T47D (cell line): ENCODE data around the gene CCDC30.

Experiments used
- DNase-seq, 2 experiments: peaks; one replicate each; pipeline versions ENCODE4 v3.0.0 to v3.0.0-alpha.2; 2011 to 2012; ENCODE audit warnings: low read depth in 1 of 2, low spot score in 1 of 2
- JUND ChIP-seq: IDR thresholded peaks from 2 replicates; pipeline ENCODE4 v1.6.1; 2012; ENCODE audit warnings: low read depth
- in situ Hi-C: cut with HindIII; loops from 2 replicates; pipeline ENCODE4 v1.10.0; 2016; ENCODE audit warnings: low sequenced_read_pairs, low pct_unique_long_range_greater_than_20kb

CCDC30 gene

DNA sequence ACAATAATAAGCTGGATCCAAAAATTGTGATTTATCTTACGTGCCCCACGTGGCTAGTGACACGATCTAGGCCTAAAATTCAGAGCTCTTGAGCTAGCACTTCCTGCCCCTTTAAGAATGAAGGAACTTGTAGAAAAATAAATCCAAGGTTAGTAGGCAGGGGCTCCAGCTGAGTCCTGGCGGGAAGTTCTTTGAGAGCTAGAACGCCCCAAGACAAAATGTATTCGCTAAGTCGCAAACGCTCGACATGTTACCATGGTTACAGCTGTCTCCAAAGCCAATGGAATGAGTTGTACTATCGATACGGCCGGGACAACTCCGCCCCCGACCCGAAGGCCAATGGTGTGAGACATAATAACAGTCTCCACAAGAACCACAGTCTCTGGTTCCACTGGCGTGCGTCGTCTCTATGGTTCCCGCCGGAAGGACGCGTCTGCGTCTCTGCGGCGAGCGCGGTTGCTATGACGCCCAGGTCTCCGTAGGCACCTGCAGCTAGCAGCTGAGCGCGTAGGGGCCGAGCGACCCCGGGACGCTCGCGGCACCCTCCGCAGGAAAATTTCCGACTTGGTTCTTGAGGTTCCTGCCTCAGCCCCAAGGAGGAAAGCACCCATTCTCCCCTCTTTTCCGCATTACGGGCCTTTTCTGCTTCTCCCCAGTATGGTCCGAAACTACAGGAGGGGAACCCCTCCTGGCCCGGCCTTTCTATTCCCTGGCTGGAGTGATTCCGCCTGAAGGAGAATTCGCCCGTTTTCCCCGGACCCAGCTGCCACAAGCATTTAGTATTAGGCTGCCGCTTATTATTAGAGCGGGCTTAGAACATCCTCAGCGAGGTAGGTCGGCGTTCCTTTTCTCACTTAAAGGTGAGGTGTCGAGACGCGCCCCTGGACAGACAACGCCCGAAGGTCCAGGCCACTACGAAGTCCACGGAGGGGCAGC is at the start of gene CCDC30:
Gene CCDC30, plus strand, starts transcription at position 459 of the 936 bp plus-strand sequence. CDS start 17,266 bp downstream, outside the sequence.
- peak; percentile 89 to 98 for DNase-seq
- TF ChIP-seq JUND, result no peak
- in situ Hi-C loops, result no loop called here

DNA sequence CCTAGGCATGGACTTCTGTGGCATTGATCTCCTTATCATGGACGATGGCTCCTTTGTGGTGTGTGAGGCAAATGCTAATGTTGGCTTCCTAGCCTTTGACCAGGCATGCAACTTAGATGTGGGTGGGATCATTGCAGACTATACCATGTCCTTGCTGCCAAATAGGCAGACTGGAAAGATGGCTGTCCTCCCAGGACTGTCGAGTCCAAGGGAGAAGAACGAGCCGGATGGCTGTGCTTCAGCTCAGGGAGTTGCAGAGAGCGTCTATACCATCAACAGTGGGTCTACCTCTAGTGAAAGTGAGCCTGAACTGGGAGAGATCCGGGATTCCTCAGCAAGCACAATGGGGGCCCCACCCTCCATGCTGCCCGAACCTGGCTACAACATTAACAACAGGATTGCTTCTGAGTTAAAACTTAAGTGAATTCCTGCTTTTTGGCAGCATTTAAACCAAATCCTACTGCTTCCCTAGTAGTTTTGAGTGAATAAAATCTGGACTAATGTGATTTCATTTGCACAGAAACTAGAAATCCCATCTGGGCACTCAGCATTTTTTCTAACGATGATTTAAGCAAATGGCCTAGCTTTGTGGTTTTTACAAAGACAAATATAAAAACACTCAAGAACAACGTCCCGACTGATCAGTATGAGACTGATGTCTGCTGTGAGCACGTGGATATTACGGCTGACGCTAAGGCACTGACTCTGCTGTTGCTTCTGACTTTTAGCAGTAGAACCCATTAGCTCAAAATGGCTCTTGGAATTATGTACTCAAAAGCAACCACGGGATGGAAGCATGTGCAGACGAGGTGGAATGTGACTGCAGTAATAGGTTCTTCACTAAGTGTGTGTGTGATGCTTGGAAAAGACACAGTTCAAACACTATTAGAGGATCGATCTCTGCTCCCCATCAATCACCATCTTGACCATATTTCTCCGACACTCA is 48.3 kb upstream of the CCDC30 start:
- in situ Hi-C loops, result no loop called here
- DNase-seq, result no peak
- no peak for TF ChIP-seq JUND

DNA sequence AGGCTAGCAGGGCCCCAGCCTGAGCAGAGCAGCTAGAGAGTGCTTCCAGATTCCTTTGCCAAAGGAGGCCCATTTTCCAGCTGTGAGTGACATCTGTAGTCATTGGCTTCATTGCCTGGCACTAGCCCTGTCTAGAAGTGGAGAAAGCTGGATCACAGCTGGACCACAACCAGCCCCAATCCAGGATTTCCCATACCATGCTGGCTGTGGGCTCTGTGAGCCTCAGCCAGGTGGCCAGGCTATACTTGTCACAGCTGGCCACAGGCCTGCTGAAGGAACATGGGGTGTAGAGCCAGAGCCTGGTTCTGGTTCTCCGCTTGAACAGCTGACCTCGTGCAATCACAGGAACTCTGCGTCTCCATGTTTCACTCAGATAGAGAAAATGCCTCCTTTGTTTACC is 45.9 kb upstream of the CCDC30 start:
- in situ Hi-C loops, result no loop called here

DNA sequence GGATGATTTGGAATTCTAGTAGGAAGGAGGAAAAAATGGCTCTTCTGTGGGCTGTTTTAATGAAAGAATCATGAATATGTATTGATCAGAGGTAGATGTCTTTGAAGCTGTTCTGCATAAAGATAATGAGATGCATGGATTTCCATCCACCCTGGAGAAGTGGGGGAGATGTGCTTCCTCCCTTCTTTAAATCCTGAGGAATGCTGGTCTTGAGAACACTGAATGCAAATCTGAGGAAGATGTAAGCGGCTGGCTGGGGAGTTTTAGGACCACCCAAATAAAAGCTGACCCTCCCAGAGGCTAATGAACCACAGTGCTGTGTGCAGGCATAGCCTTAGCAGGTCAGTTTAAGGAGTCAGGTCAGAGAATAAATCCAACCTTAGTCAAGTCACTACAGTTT is 44.6 kb upstream of the CCDC30 start:
- in situ Hi-C loops, result no loop called here
- no peak for DNase-seq

More for the DNA sequence above, 45.9 kb upstream of the CCDC30 start:
- TF ChIP-seq JUND, result no peak
- DNase-seq, result no peak

DNA sequence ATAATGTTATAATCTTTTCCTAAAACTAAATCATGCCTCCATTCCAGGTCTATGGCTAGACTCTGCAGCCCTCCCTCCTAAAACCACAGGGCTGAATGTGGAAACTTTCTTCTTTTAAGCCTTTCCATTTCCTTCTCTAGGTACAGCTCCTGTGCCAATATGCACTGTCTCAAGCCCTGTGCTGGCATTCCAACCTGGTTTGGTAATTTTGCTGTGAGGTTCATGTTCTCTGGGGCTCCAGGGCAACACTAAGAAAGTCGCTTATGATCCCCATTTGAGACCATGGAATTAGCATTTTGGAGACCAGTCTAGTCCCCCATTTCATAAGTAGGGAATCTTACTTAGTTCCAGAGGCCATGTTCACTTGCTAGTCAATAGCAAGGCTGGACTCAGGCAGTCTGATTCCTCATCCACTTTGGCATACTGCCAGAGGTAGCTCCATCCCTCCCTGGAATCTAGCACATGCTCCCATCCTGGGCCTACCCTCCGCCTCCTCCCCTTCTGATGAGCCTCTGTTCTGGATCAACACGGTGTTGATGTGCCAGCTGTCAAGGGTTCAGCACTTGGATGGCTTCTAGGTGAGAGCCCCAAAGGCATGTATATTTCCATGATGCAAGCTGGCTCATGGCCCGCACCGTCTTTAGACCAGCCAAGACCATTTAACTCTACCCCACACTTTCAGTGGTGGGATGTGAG is 43.8 kb upstream of the CCDC30 start:
- no peak for TF ChIP-seq JUND
- in situ Hi-C loops, result no loop called here
- no peak for DNase-seq

More for the DNA sequence above, 44.6 kb upstream of the CCDC30 start:
- no peak for TF ChIP-seq JUND

DNA sequence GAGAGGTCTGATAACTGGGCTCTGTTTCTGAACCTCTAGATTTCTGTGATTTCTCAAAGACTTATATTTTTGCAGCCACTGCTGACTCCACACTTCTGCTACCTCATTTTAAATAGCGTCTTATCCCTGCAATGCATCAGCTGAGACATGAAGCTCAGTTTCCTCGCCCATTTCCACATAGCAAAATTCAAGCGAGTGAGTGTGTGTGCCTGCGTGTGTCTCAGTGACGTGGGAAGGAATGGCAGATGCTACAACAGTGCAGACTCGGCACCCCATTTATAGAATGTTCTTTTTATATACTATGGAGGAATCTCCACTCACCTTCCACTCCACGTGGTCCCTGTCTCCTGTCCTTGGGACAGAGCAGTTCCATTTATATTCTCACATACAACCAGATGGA is 43.0 kb upstream of the CCDC30 start:
- DNase-seq, result no peak
- in situ Hi-C loops, result no loop called here
- no peak for TF ChIP-seq JUND

DNA sequence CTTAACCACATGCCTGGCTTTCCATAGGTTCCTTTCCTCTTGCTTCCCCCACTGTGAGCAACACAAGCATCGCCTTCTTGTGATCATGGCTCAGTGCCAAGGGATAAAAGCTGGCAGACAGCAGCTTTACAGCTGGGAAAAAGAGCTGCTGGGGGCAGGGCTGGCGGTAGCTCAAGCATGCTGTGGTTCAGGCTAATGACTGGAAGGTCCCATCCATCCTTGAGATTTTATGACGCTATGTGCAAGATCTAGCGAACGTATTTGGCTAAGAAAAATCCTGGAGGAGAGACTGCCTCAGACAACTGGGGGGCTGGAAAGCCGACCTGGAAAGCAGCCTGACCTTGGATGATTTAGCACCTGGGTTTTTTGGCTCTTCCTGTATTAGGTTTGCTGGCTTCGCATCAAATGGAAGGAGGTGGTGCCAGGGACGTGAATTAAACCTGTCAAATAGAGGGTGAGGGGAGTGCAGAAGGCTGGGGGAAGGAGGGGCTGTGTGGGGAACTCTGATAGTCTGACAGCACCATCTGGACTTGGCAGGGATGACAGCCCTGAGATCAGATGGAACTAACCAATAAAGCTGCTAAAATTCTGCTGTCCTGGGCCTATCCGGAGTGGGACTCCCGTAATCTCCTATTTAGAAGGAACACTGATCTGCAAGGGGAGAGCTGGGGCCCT is 42.0 kb upstream of the CCDC30 start:
- in situ Hi-C loops, result no loop called here
- TF ChIP-seq JUND, result no peak
- no peak for DNase-seq

DNA sequence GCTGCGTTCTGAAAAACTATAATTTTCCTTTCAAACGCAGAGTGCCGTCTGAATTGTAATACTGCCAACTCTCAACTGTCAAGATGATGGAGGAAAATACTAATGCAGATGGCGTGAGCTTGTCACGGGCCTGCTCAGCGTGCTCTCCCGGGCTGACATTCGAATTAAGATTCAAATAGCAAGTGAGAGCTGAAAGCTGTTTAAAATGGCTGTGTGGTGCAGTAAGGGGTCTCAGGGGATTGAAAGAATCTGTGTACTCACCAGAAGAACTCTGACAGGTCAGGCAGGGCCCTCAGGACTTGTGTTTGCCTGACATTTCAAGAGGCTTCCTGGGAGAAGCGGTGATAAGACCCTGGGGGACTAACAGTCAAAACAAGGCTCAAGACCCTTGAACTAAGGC is 40.3 kb upstream of the CCDC30 start:
- in situ Hi-C loops, result no loop called here
- no peak for TF ChIP-seq JUND
- no peak for DNase-seq

DNA sequence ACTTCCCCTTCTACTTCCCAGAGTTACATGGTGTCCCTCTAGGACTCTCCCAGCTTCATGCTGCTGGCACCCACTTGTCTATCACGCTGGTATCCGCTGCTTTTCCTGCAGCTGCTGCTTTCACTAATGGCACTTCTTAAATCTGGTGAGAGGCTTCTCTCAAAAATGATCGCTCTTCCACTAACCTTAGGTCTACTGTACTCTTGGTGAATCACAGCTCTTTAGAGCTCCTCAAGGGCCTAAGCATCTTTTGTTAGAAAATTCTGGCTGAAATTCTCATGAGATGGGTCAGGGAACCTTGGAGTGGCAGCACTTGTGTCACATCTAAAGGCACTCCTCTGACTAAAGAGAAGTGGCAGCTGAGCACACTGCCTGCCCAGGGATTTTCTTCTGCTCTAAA is 39.4 kb upstream of the CCDC30 start:
- in situ Hi-C loops, result no loop called here
- no peak for TF ChIP-seq JUND
- no peak for DNase-seq

DNA sequence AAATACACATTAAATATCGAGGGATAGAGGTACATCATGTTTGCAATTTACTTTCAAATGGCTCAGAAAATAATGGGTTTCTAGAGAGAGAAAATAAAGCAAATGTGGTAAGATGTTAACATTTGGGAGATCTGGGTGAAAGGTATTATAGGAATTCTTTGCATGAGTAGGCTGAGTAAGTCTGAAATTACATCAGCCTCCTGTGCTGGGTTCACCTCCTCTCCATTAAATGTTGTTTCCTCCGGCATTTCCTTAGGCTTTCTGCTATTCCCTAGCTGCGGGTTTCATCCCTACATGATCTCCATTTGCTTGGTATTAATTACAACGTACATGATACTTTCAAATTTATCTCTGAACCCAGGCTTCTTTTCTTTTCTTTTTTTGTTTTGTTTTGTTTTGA is 38.9 kb upstream of the CCDC30 start:
- no peak for DNase-seq
- in situ Hi-C loops, result no loop called here
- no peak for TF ChIP-seq JUND

DNA sequence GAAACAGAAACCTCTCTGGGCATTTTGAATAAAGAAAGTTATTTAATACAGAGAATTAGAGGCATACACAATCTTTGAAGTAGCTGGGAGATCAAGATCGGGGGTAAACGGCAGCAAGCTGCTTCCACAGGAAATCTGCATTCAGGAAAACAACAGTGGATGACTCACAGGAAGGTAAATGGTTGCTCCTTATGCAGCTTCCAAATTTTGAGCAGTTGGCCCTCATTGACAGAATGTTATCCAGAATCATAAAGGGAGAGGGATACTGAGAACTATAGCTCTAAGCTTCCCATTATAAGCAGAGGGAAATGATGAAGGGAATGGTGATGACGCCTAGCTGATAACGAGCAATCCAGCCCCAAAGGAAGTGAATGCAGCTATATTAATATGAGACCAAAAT is 35.8 kb upstream of the CCDC30 start:
- no peak for DNase-seq
- no peak for TF ChIP-seq JUND
- in situ Hi-C loops, result no loop called here

DNA sequence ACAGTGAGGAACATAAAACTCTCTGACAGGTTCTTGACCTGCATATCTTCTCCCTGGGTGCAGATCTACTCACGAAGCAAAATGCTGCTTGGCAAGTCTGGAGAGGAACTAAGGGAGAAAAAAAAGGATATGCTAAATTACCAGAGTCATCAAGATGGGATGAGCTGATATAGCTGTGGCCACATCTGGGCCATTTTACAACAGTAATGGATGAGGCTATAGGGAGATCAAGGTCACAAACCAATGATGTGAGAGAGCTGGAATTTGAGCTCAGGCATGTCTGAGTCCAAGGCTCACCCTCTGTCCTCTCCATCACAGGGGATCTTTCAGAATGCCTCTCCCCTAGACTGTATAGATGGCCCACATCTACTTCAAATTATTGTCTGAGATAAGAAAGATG is 33.5 kb upstream of the CCDC30 start:
- no peak for TF ChIP-seq JUND
- in situ Hi-C loops, result no loop called here
- no peak for DNase-seq
